CD4-positive, alpha-beta T cell (primary cell): ENCODE results near the gene RNF207. TPM values are rescaled to one million over a fixed set of nuclear protein-coding genes. Genes with fewer than 3 reads are reported as not detected.

Source experiments
- ATAC-seq: fragments of 200-7000 bp; cut with Tn5 transposase; one replicate; pipeline ENCODE4 v1.10.0; 2022; ENCODE audit warnings: mild to moderate bottlenecking; ENCODE audit not compliant: poor library complexity
- CTCF ChIA-PET: fragments of 350-600 bp; sonication (Branson Sonifier 250); formaldehyde crosslinking; loops from one replicate; lab custom pipeline; 2021; ENCODE audit warnings: antibody characterized with exemption, inconsistent platforms; lab: Charles Lee
- POLR2A ChIA-PET: fragments of 350-600 bp; sonication (Branson Sonifier 250); formaldehyde crosslinking; loops from one replicate; lab custom pipeline; 2021; ENCODE audit warnings: antibody characterized with exemption, inconsistent platforms; lab: Charles Lee
- DNase-seq, 14 experiments: peaks; one replicate each; pipeline ENCODE4 v3.0.0-alpha.2; 2013 to 2020; ENCODE audit warnings: mixed read lengths in 2 of 14
- H3K27ac ChIP-seq, 2 donors: one replicate each; pipeline versions ENCODE4 v1.5.1 to v1.7.0; 2013; ENCODE audit warnings: low read length in 2 of 2, low read depth in 1 of 2, mild to moderate bottlenecking in 1 of 2
- H3K27me3 ChIP-seq, 2 experiments: 1 replicate in 1 of 2; 2 replicates in 1 of 2; pipeline versions ENCODE4 v1.6.1 to v1.7.0; 2013; ENCODE audit warnings: low read length in 2 of 2, control low read depth in 1 of 2, mild to moderate bottlenecking in 1 of 2, moderate library complexity in 1 of 2; ENCODE audit not compliant: insufficient read depth in 2 of 2, control insufficient read depth in 1 of 2
- H3K36me3 ChIP-seq: one replicate; pipeline ENCODE4 v1.6.1; 2013; ENCODE audit warnings: low read length, control low read depth; ENCODE audit not compliant: insufficient read depth
- H3K4me1 ChIP-seq: one replicate; pipeline ENCODE4 v1.6.1; 2013; ENCODE audit warnings: low read length, control low read depth; ENCODE audit not compliant: insufficient read depth
- H3K4me3 ChIP-seq: one replicate; pipeline ENCODE4 v1.5.1; 2013; ENCODE audit warnings: mild to moderate bottlenecking, low read length, moderate library complexity
- H3K9me3 ChIP-seq, 2 experiments: 1 replicate in 1 of 2; 2 replicates in 1 of 2; pipeline versions ENCODE4 v1.6.1 to v1.7.0; 2013; ENCODE audit warnings: low read length in 2 of 2, mild to moderate bottlenecking in 2 of 2, control low read depth in 1 of 2, moderate library complexity in 1 of 2; ENCODE audit not compliant: control insufficient read depth in 1 of 2, insufficient read depth in 1 of 2
- H3K27ac Mint-ChIP-seq: one replicate; pipeline ENCODE4 v1.8.0; 2020; ENCODE audit warnings: mixed read lengths
- H3K27me3 Mint-ChIP-seq: one replicate; pipeline ENCODE4 v1.8.0; 2021; ENCODE audit warnings: mixed read lengths
- H3K36me3 Mint-ChIP-seq: one replicate; pipeline ENCODE4 v1.8.0; 2021; ENCODE audit warnings: low read depth, mixed read lengths
- H3K4me1 Mint-ChIP-seq: one replicate; pipeline ENCODE4 v1.8.0; 2021; ENCODE audit warnings: low read depth, mixed read lengths
- H3K4me3 Mint-ChIP-seq: one replicate; pipeline ENCODE4 v1.8.0; 2020; ENCODE audit warnings: mild to moderate bottlenecking, mixed read lengths
- H3K9me3 Mint-ChIP-seq: one replicate; pipeline ENCODE4 v1.8.0; 2020; ENCODE audit warnings: mixed read lengths
- intact Hi-C, 2 experiments: fragments of 100-400 bp; cut with DNase I in 1 of 2; cut with micrococcal nuclease in 1 of 2; formaldehyde crosslinking; loops; one replicate each; pipeline versions ENCODE4 v1.15.1 to v1.9.0; 2023 to 2025; cut with DNase I, micrococcal nuclease
- total RNA-seq, 174 experiments: library from RNA in 2 of 174; stranded (reverse) in 2 of 174; gene quantifications; one replicate each; pipeline ENCODE4 v1.2.3 and lab custom pipeline; 2021 to 2026
- TF ChIP-seq, protein P1 (sequence below): fragments of 200-600 bp; IDR thresholded peaks from one replicate; pipeline ENCODE4 v1.8.0; 2022; ENCODE audit warnings: antibody characterized with exemption, mild to moderate bottlenecking

RNF207 gene
- total RNA-seq, 2 experiments from 2014 or later: 5.4 to 6.8 TPM

DNA sequence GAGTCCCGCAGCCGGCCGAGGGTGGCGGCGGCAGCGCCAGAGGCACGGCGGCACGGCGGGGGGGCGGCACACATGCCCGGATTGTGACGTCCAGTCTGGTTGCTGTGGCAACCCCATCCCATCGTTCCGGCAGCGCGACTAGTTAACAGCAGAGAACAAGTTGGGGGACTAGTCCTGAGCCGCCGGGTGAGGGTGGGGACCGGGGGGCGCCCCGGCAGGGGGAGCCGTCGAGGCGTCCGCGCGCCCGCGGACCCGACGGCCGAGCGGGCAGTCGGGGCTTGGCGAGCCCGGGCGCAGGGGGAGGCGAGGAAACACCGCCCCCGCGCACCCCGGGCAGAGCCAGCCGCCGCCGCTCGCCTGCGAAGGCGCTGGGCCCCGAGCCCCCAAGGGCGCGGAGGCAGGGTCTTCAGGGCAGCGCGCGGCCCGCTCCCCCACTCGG is 25.6 kb upstream of the RNF207 start, which contains the start of gene CHD5:
CHD5 (minus strand) TSS at position 54 of the 439 bp plus-strand sequence. CDS start 298 bp downstream, outside the sequence.
- Histone ChIP-seq H3K9me3 (peaks cover 0 to 5% of the 10 kb centered on the region in 2 experiments), H3K36me3 (no peaks in the 10 kb centered on the region), H3K27me3 (peaks cover 46 to 56% of the 10 kb centered on the region in 2 experiments), H3K27ac (no peak within 1 kb of the TSS), H3K4me1 (peaks cover 21% of the 10 kb centered on the region), H3K4me3 (no peak within 1 kb of the TSS)
- Mint-ChIP-seq H3K27me3 (peaks cover 40% of the 10 kb centered on the region), H3K27ac (no peak within 1 kb of the TSS), H3K9me3 (no peaks in the 10 kb centered on the region), H3K4me3 (peak within 1 kb of the TSS; percentile 73), H3K36me3 (peaks cover 12% of the 10 kb centered on the region), H3K4me1 (peaks cover 23% of the 10 kb centered on the region)
- intact Hi-C loops: no loop called here
- ChIA-PET POLR2A (no interaction called here), CTCF (no interaction called here)
- peak in 3 of 14 experiments; percentile 21 to 45 (median 36) for DNase-seq
- TF ChIP-seq, protein P1, sequence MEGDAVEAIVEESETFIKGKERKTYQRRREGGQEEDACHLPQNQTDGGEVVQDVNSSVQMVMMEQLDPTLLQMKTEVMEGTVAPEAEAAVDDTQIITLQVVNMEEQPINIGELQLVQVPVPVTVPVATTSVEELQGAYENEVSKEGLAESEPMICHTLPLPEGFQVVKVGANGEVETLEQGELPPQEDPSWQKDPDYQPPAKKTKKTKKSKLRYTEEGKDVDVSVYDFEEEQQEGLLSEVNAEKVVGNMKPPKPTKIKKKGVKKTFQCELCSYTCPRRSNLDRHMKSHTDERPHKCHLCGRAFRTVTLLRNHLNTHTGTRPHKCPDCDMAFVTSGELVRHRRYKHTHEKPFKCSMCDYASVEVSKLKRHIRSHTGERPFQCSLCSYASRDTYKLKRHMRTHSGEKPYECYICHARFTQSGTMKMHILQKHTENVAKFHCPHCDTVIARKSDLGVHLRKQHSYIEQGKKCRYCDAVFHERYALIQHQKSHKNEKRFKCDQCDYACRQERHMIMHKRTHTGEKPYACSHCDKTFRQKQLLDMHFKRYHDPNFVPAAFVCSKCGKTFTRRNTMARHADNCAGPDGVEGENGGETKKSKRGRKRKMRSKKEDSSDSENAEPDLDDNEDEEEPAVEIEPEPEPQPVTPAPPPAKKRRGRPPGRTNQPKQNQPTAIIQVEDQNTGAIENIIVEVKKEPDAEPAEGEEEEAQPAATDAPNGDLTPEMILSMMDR: no peak
- no peak for ATAC-seq

DNA sequence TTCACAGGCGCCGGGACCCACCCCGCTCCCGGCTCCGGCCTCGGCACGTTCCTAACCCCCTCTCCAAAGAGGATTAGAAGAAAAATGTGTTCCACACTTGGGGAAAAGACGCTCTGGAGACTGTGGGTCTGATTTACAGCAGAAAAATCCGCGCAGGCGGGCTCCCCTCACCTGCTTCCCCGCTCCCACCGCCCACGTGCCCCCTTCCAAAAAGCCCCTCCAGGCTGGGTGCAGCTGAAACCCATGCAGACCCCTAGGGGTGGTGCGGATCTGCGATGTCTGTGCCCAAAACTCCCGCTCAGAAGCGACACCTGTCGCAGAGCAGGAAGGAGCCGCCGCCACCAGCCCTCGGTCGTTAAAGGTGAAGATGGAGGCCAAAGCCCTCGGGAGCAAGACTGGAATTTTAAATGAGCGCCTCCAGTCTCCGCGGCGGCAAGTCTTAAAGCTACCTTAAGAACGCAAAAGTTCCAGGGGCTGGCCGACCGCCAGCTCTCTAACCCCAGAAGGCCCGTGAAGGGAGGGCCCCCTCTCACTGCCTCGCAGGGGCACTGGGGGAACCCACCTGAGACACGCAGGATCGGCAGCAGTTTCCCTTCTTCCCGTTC is 25.1 kb upstream of the RNF207 start:
- ChIA-PET CTCF (no interaction called here), POLR2A (no interaction called here)
- H3K4me1 ChIP-seq: peaks cover 21% of the 10 kb centered on the region
- peaks cover 4% of the 10 kb centered on the region for H3K36me3 ChIP-seq
- ATAC-seq (peak; percentile 46), DNase-seq (peak in 1 of 14 experiments; percentile 5)
- H3K4me3 Mint-ChIP-seq: peak overlapping the region; percentile 73
- H3K36me3 Mint-ChIP-seq: peaks cover 15% of the 10 kb centered on the region
- no peak overlapping the region for H3K4me3 ChIP-seq
- no peak overlapping the region for H3K27ac Mint-ChIP-seq
- peaks cover 0 to 5% of the 10 kb centered on the region in 2 experiments for H3K9me3 ChIP-seq
- peaks cover 40% of the 10 kb centered on the region for H3K27me3 Mint-ChIP-seq
- H3K4me1 Mint-ChIP-seq: peaks cover 25% of the 10 kb centered on the region
- H3K27me3 ChIP-seq: peaks cover 42 to 51% of the 10 kb centered on the region in 2 experiments
- TF ChIP-seq, protein P1: no peak
- intact Hi-C loops: no loop called here
- no peak overlapping the region for H3K27ac ChIP-seq
- no peaks in the 10 kb centered on the region for H3K9me3 Mint-ChIP-seq

DNA sequence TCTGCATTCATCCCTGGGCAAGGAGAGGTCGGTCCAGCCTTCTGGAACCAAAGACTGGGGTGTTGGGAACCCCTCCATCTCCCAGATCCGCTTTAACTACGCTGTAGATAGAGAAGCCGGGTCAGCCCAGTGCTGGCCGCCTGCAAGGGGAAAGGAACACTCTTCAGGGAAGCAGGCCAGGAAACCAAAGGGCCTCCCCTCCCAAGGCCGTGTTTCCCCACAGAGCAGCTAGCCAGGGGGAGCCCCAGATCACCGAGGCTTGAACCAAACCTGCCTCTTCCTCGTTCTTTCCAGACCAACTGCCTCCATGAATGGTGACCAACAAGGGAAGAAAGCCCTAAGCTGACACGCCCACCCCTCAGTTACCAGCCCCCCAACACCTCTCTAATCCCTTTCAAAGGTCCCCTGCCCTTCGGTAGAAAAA is 24.6 kb upstream of the RNF207 start:
- Histone ChIP-seq H3K4me1 (peaks cover 21% of the 10 kb centered on the region), H3K4me3 (no peak overlapping the region), H3K27me3 (peaks cover 41 to 45% of the 10 kb centered on the region in 2 experiments), H3K27ac (no peak overlapping the region), H3K36me3 (peaks cover 7% of the 10 kb centered on the region), H3K9me3 (peaks cover 0 to 5% of the 10 kb centered on the region in 2 experiments)
- Mint-ChIP-seq H3K4me3 (peak overlapping the region; percentile 73), H3K27ac (no peak overlapping the region), H3K36me3 (peaks cover 19% of the 10 kb centered on the region), H3K4me1 (peaks cover 28% of the 10 kb centered on the region), H3K27me3 (peaks cover 40% of the 10 kb centered on the region), H3K9me3 (no peaks in the 10 kb centered on the region)
- TF ChIP-seq, protein P1: no peak
- ChIA-PET CTCF (no interaction called here), POLR2A (no interaction called here)
- DNase-seq (no peak), ATAC-seq (no peak)
- intact Hi-C loops: no loop called here
